NCI-H1092 treated with DMSO at 0.1 percent for 48 hours (cell line): ENCODE data around the gene NRXN2.
"Not testable (repeated sequence)": the region's sequence is repeated elsewhere in the genome, so short reads cannot be mapped to it uniquely, and the experiment has no call there.

ENCODE experiments used
- DNase-seq: peaks from one replicate; lab custom pipeline; 2025; lab: John Stamatoyannopoulos, UW

NRXN2 gene

DNA sequence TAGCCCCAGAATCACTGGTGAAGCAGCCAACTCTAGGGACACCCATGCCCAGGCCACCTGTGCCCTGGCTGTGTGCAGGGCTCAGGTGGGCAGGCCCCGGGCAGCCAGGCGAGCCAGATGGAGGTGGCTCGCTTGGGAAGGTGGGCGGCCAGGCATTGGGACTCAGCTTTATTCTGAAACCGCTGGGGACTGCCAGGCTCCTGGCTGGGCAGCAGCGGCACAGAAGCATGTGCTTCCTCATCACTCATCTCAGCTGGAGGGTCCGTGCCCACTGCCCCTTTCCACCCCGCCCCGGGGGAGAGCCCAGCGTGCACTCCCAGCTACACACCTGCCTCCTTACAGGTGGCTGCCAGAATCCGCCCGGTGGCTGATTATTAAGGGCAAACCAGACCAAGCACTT is 159.0 kb downstream of the NRXN2 start:
- no peak for DNase-seq

DNA sequence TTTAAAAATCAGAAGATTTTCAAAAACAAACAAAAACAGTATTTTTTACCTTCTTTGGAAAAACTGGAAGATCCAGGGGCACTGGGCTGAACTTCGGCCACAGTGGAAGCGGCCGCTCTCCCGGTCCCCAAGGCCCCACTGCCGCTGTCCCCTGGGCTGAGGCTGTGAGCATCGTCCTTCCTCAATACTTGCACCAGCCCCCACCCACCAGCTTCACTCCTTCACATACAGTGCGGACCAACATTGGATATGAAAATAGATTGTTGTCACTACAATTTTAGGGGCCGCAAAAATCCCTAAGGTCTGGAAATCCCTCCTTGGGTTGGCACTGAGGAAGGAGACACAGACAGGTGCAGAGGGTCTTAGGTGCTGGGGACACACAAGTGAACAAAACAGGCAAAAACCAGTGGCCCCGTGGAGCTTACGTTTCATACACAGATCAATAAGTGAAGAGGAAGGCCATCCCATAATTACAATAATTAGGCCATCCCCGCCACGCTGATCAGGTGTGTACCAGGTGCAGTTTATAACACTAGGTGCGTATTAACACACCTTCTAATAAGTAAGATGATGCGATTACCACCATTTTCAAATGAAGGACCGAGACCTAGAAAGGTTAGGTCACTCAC is 160.2 kb downstream of the NRXN2 start:
- DNase-seq, result no peak

DNA sequence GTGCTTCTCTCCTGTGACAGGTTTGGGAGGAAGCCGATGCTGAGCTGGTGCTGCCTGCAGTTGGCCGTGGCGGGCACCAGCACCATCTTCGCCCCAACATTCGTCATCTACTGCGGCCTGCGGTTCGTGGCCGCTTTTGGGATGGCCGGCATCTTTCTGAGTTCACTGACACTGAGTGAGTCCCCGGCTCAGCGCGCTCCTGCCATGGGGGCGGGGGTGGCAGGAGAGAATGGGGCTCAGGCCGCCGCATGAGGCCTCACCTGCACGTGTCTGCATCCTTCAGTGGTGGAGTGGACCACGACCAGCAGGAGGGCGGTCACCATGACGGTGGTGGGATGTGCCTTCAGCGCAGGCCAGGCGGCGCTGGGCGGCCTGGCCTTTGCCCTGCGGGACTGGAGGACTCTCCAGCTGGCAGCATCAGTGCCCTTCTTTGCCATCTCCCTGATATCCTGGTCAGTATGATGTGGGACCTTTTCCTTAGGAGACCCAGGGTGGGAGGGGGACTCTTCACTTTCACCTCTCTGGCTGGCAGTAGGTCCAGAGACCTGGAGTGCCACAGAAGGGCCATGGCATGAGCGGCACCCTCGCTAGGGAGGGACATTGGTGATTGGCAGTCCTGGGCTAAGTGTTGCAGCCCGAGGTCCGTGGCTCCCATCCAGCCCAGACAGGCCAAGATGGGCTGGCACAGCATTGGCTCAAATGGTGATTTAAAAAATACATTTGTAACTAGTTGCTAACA is 160.8 kb downstream of the NRXN2 start:
- DNase-seq, result no peak

DNA sequence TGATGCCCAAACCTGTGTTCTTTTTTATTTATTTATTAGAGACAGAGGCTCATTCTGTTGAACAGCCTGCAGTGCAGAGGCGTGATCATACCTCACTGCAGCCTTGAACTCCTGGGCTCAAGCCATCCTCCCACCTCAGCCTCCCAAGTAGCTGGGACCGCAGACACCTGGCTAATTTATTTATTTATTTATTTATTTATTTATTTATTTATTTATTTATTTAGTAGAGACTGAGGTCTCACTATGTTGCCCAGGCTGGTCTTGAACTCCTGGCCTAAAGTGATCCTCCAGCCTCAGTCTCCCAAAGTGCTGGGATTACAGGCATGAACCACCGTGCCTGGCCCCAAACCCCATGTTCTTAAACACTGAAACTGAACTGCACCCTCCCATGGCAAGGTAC is 161.6 kb downstream of the NRXN2 start:
- DNase-seq, result not testable (repeated sequence)

DNA sequence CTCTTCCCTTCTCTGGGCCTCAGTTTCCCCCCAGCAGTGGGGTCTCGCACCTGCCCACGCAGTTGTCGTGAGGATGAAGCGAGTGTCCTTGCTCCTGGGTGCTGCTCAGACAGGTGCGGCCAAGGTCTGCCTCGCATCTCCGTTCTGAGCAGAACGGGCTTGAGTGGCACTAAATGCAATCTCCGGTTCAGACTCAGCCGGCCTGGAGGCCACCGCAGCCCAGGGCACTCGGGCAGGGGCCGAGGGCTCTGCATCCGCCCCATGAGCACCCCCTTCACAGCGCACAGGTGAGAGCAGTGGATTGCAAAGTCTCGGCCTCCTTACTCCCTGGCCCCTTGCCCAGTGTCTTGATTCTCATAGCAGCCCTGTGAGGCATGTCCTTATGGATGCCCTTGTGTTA is 162.1 kb downstream of the NRXN2 start:
- DNase-seq, result no peak

DNA sequence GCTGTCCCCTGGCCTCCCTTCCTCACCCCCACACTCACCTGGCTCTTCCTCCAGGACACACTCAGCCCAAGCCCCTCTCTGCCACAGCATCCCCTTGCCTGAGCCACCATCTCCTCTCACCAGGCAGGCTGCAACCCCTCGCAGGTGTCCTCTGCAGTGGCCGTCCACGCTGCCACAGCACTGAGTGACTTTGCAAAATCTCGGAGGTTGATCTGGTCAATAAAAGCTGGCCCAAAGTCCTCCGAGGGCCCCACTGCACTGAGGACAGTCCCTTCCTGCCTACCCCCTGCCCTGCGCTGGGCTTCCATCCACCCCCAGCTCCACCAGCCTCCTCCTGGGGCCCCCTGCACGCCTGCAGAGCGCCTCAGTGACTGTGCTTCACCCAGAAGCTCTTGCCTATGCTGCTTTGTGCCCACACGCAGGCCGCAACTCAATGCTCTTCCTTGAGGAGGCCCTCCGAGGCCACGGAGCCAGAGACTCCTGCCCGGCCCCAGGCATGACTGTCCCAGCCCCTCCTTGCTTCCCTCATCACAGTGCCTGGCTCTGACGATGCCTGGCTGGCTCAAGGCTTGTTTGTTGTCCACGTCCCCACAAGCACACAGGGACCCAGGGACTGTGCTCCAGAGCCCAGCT is 162.7 kb downstream of the NRXN2 start:
- no peak for DNase-seq

DNA sequence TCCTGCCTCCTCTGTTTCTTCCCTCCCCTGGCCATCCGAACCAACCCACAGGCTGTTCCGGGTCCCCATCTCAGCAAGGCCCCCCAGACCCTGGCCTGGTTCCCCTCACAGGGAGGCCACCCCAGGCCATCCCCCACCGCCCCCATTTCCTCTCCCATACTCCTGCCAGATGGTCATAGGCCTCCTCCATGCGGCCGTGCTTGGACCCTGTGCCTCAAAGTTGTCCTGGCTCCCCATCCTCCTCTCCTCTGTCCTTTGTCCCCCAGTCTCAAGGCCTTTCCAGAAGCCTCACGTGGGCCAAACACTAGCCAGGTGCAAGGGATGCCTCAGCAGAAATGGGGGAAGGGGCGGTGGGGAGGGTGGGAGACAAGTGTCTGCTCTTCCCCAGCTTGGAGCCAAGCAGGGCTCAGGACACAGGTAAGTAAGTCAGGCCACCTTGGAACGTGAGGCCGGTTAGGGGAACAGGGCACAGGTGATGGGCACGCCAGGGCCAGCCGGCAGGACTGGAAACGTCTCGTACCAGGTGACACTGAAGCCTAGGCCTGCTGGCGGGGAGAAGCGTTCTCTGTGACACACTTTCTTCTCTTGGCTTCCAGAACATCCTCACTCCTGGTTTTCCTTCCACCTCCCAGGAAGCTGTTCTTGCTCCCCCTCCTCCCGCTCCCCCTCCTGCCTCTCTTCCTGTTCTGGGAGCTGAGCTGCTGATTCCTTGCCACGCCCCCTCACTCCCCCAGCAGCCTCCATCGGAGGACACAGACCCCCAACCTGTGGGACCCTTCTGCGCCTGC is 163.5 kb downstream of the NRXN2 start:
- DNase-seq, result no peak

DNA sequence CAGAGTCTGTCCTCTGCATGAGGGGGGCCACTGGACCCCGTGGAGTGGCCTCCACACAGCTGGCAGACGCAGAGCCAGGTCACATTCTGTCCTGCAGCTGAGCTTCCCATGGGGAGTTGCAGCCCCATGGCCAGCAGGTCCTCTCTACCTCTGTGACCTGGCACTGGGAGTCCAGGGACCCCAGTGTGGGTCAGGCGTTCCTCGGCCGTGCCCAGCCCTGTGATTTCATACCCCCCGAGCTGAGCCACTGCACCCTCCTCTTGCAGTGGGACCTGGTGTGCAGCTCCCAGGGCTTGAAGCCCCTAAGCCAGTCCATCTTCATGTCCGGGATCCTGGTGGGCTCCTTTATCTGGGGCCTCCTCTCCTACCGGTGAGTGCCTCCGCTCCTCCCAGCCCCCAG is 164.1 kb downstream of the NRXN2 start:
- DNase-seq, result no peak

DNA sequence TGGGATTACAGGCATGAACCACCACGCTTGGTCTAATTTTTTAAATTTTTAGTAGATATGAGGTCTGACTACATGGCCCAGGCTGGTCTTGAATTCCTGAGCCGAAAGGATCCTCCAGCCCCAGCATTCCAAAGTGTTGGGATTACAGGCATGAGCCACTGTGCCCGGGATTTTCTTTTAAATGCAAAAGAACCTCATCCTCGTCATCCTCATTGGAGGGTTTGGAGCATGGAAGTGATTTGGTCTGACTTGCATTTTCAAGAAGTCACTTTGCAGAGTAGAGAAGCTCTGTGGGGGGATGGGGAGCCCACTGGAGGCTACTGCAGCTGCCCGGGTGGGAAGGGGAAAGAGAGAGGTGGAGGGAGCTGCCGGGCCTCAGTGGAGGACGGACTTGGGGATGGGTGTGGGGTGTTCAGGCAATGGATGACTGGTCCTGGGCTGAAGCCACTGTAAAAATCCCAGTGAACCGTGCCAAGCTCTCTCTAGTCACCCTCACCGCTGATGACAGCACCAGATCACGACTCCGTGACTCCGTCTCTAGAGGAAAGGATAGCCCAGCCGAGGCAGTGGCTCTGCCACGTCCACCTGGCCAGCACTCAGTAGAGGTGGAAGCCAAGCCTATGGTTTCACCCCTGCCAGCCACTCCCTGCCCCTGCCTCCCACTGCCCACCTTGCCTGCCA is 164.8 kb downstream of the NRXN2 start:
- DNase-seq, result no peak

DNA sequence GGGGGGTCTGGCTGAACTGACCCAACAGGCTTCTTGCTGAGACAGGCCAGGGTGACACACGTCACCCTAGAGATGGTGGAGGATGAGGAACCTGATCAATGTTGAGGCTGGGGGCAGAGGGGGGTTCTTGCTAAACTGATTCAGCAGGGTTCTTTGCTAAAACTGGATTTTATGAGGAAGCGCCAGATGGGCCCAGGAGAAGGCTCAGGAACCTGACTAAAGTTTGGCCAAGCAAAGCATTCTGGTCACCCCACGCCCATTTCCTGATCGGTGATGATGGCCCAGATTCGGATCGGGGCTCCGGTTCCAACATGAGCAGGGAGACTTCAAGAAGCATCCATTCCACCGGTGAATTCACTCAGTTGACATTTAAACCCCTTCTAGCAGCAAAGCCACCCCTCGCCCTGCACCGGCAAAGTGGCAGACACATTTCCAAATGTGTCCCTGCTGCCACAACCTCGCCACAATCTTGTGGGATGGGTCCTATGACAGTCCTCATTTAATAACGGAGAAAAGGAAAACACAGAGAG is 166.2 kb downstream of the NRXN2 start:
- no peak for DNase-seq
